ENCODE measurements around the gene ADM5.
"Not testable (repeated sequence)": the region's sequence is repeated elsewhere in the genome, so short reads cannot be mapped to it uniquely, and the experiment has no call there.

ADM5 gene

DNA sequence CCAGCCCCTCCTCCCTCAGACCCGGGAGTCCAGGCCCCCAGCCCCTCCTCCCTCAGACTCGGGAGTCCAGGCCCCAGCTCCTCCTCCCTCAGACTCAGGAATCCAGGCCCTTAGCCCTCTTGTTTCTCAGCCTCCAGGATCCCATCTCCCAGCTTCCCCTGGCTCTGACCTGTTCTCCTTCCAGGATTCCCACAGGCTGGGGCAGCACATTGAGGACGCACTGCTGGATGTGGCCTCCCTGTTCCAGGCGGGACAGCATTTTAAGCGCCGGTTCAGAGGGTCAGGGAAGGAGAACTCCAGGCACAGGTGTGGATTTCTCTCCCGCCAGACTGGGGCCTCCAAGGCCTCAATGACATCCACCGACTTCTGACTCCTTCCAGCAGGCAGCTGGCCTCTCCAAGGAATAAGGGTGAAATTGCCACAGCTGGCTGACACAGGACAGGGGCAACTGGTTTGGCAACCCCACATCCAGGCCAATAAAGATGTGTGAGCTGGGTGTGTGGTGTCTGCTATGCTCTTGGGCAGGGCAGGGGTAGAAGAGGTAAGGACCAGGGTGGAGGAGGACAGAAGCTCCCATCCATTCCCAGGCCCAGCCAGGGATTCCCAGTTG, 23.9 kb downstream of the ADM5 start:
- POLR2A ChIA-PET = interaction anchor here (0.6 to 0.7 kb wide), 2 partner anchors 9 to 1195 kb away, joined by 3 to 6 read pairs; no protein-coding TSS in a partner anchor

DNA sequence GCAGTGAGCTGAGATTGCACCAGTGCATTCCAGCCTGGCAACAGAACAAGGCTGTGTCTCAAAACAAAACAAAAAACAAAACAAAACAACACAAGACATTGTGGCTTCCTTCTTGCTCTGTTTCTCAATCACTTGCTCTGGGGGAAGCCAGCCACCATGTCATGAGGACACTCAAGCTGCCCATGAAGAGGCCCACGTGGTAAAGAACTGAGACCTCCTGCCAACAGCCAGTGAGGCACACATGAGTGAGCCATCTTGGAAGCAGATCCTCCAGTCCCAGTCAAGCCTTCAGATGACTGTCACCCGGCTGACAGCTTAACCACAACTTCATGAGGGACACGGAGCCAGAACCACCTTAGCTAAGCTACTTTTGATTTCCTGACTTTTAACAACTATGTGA, 26.8 kb downstream of the ADM5 start:
- ChIA-PET POLR2A (no interaction called here), CTCF (interaction anchor here (0.6 to 3.1 kb wide), 3 partner anchors 14 to 147 kb away, joined by 3 to 13 read pairs (median 3); no protein-coding TSS in a partner anchor)
- no peak for DNase-seq

More for the DNA sequence above, 23.9 kb downstream of the ADM5 start:
- H3K27me3 ChIP-seq (replicated peaks in 2 of 5; ENCODE audit: control insufficient read depth in 4 of 5, insufficient read depth in 5 of 5, low read length in 4 of 5) = no peaks in the 10 kb centered on the region
- H3K4me1 ChIP-seq (ENCODE audit: control extremely low read depth in 1 of 4, control insufficient read depth in 4 of 4, insufficient read depth in 4 of 4, low read length in 3 of 4) = peaks cover 0 to 4% (median 2%) of the 10 kb centered on the region in 4 experiments
- no peak overlapping the region for H3K4me3 ChIP-seq (ENCODE audit: control insufficient read depth in 1 of 7, extremely low read depth in 1 of 7, insufficient read depth in 4 of 7, low read depth in 2 of 7, low read length in 6 of 7)
- no peaks in the 10 kb centered on the region for H3K9me3 ChIP-seq (ENCODE audit: control extremely low read depth in 1 of 5, control insufficient read depth in 4 of 5, insufficient read depth in 2 of 5, low read depth in 1 of 5, low read length in 4 of 5)
- WGBS (ENCODE audit: insufficient coverage) = 99% methylated on average over 6 of the region's 8 CpGs
- H3K36me3 ChIP-seq (ENCODE audit: control insufficient read depth in 4 of 4, insufficient read depth in 4 of 4, low read length in 3 of 4) = no peaks in the 10 kb centered on the region
- CTCF ChIA-PET = interaction anchor here (0.5 to 0.6 kb wide), 3 partner anchors 253 to 401 kb away, joined by 3 to 4 read pairs (median 3); no protein-coding TSS in a partner anchor
- DNase-seq = no peak
- H3K27ac ChIP-seq (ENCODE audit: insufficient read depth in 1 of 2, low read depth in 1 of 2, low read length in 2 of 2, poor library complexity in 1 of 2, severe bottlenecking in 2 of 2) = no peak overlapping the region

DNA sequence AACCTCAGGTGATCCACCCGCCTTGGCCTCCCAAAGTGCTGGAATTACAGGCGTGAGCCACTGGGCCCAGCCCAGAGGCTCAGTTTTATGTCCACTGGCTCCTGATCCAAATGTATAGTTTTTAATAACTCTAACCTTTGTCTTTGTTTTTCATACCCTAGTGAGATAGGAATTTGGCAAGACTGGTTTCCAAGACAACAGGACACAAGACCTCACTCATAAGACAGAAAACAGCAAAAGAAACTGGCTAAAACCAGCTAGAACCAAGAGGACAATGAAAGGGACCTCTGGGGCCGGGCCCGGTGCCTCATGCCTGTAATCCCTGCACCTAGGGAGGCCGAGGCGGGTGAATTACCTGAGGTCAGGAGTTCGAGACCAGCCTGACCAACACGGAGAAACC, 29.1 kb downstream of the ADM5 start:
- ChIA-PET CTCF (interaction anchor here (1.2 to 3.1 kb wide), 5 partner anchors 9 to 27 kb away, joined by 3 to 13 read pairs (median 5); no protein-coding TSS in a partner anchor), POLR2A (no interaction called here)
- H3K9me3 ChIP-seq (ENCODE audit: control extremely low read depth in 1 of 5, control insufficient read depth in 4 of 5, insufficient read depth in 2 of 5, low read depth in 1 of 5, low read length in 4 of 5) = no peaks in the 10 kb centered on the region
- H3K4me3 ChIP-seq (ENCODE audit: control insufficient read depth in 1 of 7, extremely low read depth in 1 of 7, insufficient read depth in 4 of 7, low read depth in 2 of 7, low read length in 6 of 7) = no peak overlapping the region
- H3K36me3 ChIP-seq (ENCODE audit: control insufficient read depth in 4 of 4, insufficient read depth in 4 of 4, low read length in 3 of 4) = no peaks in the 10 kb centered on the region
- 94% methylated on average over 8 of the region's 8 CpGs for WGBS (ENCODE audit: insufficient coverage)
- peaks cover 0 to 4% (median 2%) of the 10 kb centered on the region in 4 experiments for H3K4me1 ChIP-seq (ENCODE audit: control extremely low read depth in 1 of 4, control insufficient read depth in 4 of 4, insufficient read depth in 4 of 4, low read length in 3 of 4)
- no peaks in the 10 kb centered on the region for H3K27me3 ChIP-seq (replicated peaks in 2 of 5; ENCODE audit: control insufficient read depth in 4 of 5, insufficient read depth in 5 of 5, low read length in 4 of 5)
- DNase-seq = peak in 2 of 3 donors; percentile 13 to 26
- no peak overlapping the region for H3K27ac ChIP-seq (ENCODE audit: insufficient read depth in 1 of 2, low read depth in 1 of 2, low read length in 2 of 2, poor library complexity in 1 of 2, severe bottlenecking in 2 of 2)

More for the DNA sequence above, 26.8 kb downstream of the ADM5 start:
- H3K4me3 ChIP-seq (ENCODE audit: control insufficient read depth in 1 of 7, extremely low read depth in 1 of 7, insufficient read depth in 4 of 7, low read depth in 2 of 7, low read length in 6 of 7) = no peak overlapping the region
- H3K9me3 ChIP-seq (ENCODE audit: control extremely low read depth in 1 of 5, control insufficient read depth in 4 of 5, insufficient read depth in 2 of 5, low read depth in 1 of 5, low read length in 4 of 5) = no peaks in the 10 kb centered on the region
- 50% methylated on average over 1 of the region's 3 CpGs for WGBS (ENCODE audit: insufficient coverage)
- no peaks in the 10 kb centered on the region for H3K36me3 ChIP-seq (ENCODE audit: control insufficient read depth in 4 of 4, insufficient read depth in 4 of 4, low read length in 3 of 4)
- no peaks in the 10 kb centered on the region for H3K27me3 ChIP-seq (replicated peaks in 2 of 5; ENCODE audit: control insufficient read depth in 4 of 5, insufficient read depth in 5 of 5, low read length in 4 of 5)
- peak overlapping the region in 1 of 2 experiments; percentile 43 for H3K27ac ChIP-seq (ENCODE audit: insufficient read depth in 1 of 2, low read depth in 1 of 2, low read length in 2 of 2, poor library complexity in 1 of 2, severe bottlenecking in 2 of 2)
- H3K4me1 ChIP-seq (ENCODE audit: control extremely low read depth in 1 of 4, control insufficient read depth in 4 of 4, insufficient read depth in 4 of 4, low read length in 3 of 4) = peaks cover 0 to 4% (median 2%) of the 10 kb centered on the region in 4 experiments

DNA sequence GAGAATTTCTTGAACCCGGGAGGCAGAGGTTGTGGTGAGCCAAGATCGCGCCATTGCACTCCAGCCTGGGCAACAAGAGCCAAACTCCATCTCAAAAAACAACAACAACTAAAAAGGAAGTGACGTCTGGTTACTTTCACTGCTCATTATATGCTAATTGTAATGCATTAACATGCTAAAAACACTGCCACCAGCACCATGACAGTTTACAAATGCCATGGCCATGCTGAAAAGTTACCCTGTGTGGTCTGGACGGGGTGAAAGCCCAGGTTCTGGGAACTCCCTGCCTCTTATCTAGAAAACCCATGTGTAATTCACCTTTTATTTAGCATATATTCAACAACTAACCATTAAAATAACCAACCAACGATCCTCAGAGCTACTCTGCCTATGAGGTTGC, 29.6 kb downstream of the ADM5 start:
- no peaks in the 10 kb centered on the region for H3K36me3 ChIP-seq (ENCODE audit: control insufficient read depth in 4 of 4, insufficient read depth in 4 of 4, low read length in 3 of 4)
- no peaks in the 10 kb centered on the region for H3K9me3 ChIP-seq (ENCODE audit: control extremely low read depth in 1 of 5, control insufficient read depth in 4 of 5, insufficient read depth in 2 of 5, low read depth in 1 of 5, low read length in 4 of 5)
- ChIA-PET POLR2A (interaction anchor here (0.6 kb wide), 1 partner anchor 20 kb away, joined by 4 read pairs; no protein-coding TSS in a partner anchor), CTCF (interaction anchor here (1.6 kb wide), 1 partner anchor 16 kb away, joined by 3 read pairs; no protein-coding TSS in a partner anchor)
- no peak overlapping the region for H3K4me3 ChIP-seq (ENCODE audit: control insufficient read depth in 1 of 7, extremely low read depth in 1 of 7, insufficient read depth in 4 of 7, low read depth in 2 of 7, low read length in 6 of 7)
- H3K27me3 ChIP-seq (replicated peaks in 2 of 5; ENCODE audit: control insufficient read depth in 4 of 5, insufficient read depth in 5 of 5, low read length in 4 of 5) = no peaks in the 10 kb centered on the region
- 93% methylated on average over 2 of the region's 6 CpGs for WGBS (ENCODE audit: insufficient coverage)
- H3K4me1 ChIP-seq (ENCODE audit: control extremely low read depth in 1 of 4, control insufficient read depth in 4 of 4, insufficient read depth in 4 of 4, low read length in 3 of 4) = peaks cover 0 to 4% (median 2%) of the 10 kb centered on the region in 4 experiments
- peak in 2 of 3 donors; percentile 16 to 33 for DNase-seq
- no peak overlapping the region for H3K27ac ChIP-seq (ENCODE audit: insufficient read depth in 1 of 2, low read depth in 1 of 2, low read length in 2 of 2, poor library complexity in 1 of 2, severe bottlenecking in 2 of 2)

DNA sequence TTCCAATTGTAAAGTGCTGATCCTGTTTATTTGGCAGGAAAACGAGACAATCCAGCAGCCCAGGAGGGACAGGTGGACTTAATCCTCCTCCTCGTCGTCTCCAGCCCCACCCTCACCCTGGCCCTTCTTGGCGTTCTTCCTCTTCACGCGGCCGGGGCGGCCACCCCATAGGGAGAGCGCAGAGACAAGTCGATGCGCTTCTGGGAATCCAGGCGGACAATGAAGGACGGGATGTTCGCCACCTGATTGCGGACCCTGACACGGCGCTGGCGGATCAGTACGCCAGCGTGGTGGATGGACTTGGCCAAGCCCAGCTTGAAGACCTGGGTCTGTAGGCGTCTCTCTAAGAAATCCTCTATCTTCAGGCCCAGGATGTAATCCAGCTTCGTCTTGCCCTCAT, 30.0 kb downstream of the ADM5 start:
- ChIA-PET POLR2A (interaction anchor here (0.6 kb wide), 1 partner anchor 20 kb away, joined by 4 read pairs; no protein-coding TSS in a partner anchor), CTCF (interaction anchor here (1.6 kb wide), 1 partner anchor 16 kb away, joined by 3 read pairs; no protein-coding TSS in a partner anchor)
- not testable (repeated sequence) for H3K4me3 ChIP-seq (ENCODE audit: control insufficient read depth in 1 of 7, extremely low read depth in 1 of 7, insufficient read depth in 4 of 7, low read depth in 2 of 7, low read length in 6 of 7); H3K9me3 ChIP-seq (ENCODE audit: control extremely low read depth in 1 of 5, control insufficient read depth in 4 of 5, insufficient read depth in 2 of 5, low read depth in 1 of 5, low read length in 4 of 5); H3K4me1 ChIP-seq (ENCODE audit: control extremely low read depth in 1 of 4, control insufficient read depth in 4 of 4, insufficient read depth in 4 of 4, low read length in 3 of 4); H3K36me3 ChIP-seq (ENCODE audit: control insufficient read depth in 4 of 4, insufficient read depth in 4 of 4, low read length in 3 of 4); DNase-seq; H3K27me3 ChIP-seq (replicated peaks in 2 of 5; ENCODE audit: control insufficient read depth in 4 of 5, insufficient read depth in 5 of 5, low read length in 4 of 5); H3K27ac ChIP-seq (ENCODE audit: insufficient read depth in 1 of 2, low read depth in 1 of 2, low read length in 2 of 2, poor library complexity in 1 of 2, severe bottlenecking in 2 of 2)
- WGBS (ENCODE audit: insufficient coverage) = 96% methylated on average over 21 of the region's 22 CpGs

DNA sequence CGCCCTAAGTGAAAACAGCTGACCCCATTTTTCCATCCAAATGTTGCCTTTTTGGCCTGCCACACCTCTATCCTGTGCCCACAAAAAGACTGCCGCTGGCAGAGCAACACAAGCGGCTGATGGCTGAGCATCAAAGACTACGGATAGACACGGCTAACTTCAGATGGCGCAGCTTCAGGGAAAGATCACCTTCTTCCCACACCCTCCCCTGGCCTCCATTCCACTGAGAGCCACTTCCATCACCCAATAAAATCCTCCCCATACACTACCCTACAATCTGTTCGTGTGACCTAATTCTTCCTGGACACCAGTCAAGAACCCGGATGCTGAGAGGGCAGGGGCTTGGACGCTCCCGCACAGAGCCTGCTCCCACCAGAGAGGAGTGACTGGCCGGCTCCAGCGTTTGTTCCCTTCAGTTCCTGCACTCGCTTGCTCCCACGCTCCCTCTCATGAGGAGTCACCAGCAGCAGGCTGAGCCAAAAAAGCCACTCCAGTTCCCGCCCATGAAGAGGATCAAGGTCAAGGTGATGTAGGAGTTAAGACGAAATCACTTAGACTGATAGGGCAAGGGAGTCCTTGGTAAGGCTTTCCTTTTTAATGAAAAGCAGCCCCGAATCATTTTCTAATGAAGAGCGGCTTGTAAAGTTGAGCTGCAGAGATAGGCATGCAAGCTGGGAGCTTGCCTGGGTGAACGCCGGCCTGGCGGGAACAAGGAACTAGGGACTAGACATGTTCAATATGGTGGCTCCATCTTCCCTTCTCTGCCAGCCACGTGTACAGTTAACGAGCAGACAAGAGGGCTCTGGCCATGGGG, 38.0 kb downstream of the ADM5 start:
- Histone ChIP-seq H3K9me3 (ENCODE audit: control extremely low read depth in 1 of 5, control insufficient read depth in 4 of 5, insufficient read depth in 2 of 5, low read depth in 1 of 5, low read length in 4 of 5) (no peaks in the 10 kb centered on the region), H3K4me1 (ENCODE audit: control extremely low read depth in 1 of 4, control insufficient read depth in 4 of 4, insufficient read depth in 4 of 4, low read length in 3 of 4) (peaks cover 0 to 11% (median 6%) of the 10 kb centered on the region in 4 experiments), H3K4me3 (ENCODE audit: control insufficient read depth in 1 of 7, extremely low read depth in 1 of 7, insufficient read depth in 4 of 7, low read depth in 2 of 7, low read length in 6 of 7) (no peak overlapping the region), H3K27me3 (replicated peaks in 2 of 5; ENCODE audit: control insufficient read depth in 4 of 5, insufficient read depth in 5 of 5, low read length in 4 of 5) (no peaks in the 10 kb centered on the region), H3K27ac (ENCODE audit: insufficient read depth in 1 of 2, low read depth in 1 of 2, low read length in 2 of 2, poor library complexity in 1 of 2, severe bottlenecking in 2 of 2) (no peak overlapping the region), H3K36me3 (ENCODE audit: control insufficient read depth in 4 of 4, insufficient read depth in 4 of 4, low read length in 3 of 4) (no peaks in the 10 kb centered on the region)
- no peak for DNase-seq
- POLR2A ChIA-PET = no interaction called here
- WGBS (ENCODE audit: insufficient coverage) = 97% methylated on average over 21 of the region's 23 CpGs
- CTCF ChIA-PET = interaction anchor here (2.1 kb wide), 1 partner anchor 9 kb away, joined by 5 read pairs; no protein-coding TSS in a partner anchor

Data from common myeloid progenitor, CD34-positive (primary cell).